ENCODE measurements around the gene MAP4K5.

DNA sequence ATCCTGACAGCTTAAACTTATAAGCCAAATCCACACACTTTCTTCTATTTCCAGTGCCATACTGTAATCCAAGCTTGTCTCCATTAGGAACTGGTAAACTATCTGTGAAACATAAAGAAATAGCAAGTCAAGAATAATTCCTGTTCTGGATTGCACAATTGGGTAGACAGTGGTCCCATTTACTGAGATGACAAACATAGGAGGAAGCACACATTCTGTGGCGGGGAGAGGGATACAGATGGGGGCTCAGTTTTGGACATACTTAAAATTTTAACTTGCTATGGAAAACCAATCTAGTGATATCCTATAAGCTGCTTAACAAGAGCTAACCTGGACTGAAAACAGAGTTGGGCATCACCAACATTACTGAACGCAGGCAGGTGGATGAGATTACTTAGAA lies 16.3 kb downstream of the MAP4K5 start:
- TF ChIP-seq, protein P1, sequence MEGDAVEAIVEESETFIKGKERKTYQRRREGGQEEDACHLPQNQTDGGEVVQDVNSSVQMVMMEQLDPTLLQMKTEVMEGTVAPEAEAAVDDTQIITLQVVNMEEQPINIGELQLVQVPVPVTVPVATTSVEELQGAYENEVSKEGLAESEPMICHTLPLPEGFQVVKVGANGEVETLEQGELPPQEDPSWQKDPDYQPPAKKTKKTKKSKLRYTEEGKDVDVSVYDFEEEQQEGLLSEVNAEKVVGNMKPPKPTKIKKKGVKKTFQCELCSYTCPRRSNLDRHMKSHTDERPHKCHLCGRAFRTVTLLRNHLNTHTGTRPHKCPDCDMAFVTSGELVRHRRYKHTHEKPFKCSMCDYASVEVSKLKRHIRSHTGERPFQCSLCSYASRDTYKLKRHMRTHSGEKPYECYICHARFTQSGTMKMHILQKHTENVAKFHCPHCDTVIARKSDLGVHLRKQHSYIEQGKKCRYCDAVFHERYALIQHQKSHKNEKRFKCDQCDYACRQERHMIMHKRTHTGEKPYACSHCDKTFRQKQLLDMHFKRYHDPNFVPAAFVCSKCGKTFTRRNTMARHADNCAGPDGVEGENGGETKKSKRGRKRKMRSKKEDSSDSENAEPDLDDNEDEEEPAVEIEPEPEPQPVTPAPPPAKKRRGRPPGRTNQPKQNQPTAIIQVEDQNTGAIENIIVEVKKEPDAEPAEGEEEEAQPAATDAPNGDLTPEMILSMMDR (IDR thresholded peaks at IDR 0.05; ENCODE audit: low read depth, low read length), result no peak
- TF ChIP-seq POLR2A (IDR thresholded peaks at IDR 0.05; ENCODE audit: extremely low read depth, insufficient read length), result no peak
- TF ChIP-seq, protein P2, sequence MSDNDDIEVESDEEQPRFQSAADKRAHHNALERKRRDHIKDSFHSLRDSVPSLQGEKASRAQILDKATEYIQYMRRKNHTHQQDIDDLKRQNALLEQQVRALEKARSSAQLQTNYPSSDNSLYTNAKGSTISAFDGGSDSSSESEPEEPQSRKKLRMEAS (IDR thresholded peaks at IDR 0.05; ENCODE audit: low read depth, low read length), result no peak
- TF ChIP-seq MYC (IDR thresholded peaks at IDR 0.05; ENCODE audit: low read depth, low read length), result no peak

All from NB4 (cell line).